Uterus (tissue), 4 donors: Measurements from ENCODE around the gene TGFB1I1. TPM values are rescaled to one million over a fixed set of nuclear protein-coding genes. Genes with fewer than 3 reads are reported as not detected.
A peak's percentile ranks its signal among the peaks of the same experiment; 100 is the strongest.

Source experiments
- DNase-seq, 2 donors: peaks; one replicate each; pipeline ENCODE4 v3.0.0-alpha.2; 2019 to 2020
- H3K27ac ChIP-seq, 2 donors: fragments of 200-600 bp; sonication (generic); 1 replicate in 1 of 2; 2 replicates in 1 of 2; pipeline ENCODE4 v1.5.1; 2016 to 2018
- H3K27me3 ChIP-seq, 2 donors: fragments of 200-600 bp; sonication (generic); one replicate each; pipeline ENCODE4 v1.5.1; 2018 to 2019; ENCODE audit warnings: control low read depth in 1 of 2
- H3K36me3 ChIP-seq, 2 donors: fragments of 200-600 bp; sonication (generic); one replicate each; pipeline ENCODE4 v1.5.1; 2019; ENCODE audit warnings: control low read depth in 1 of 2
- H3K4me1 ChIP-seq, 2 donors: fragments of 200-600 bp; sonication (generic); one replicate each; pipeline ENCODE4 v1.5.1; 2018 to 2019; ENCODE audit warnings: control low read depth in 1 of 2
- H3K4me3 ChIP-seq, 2 donors: fragments of 200-600 bp; sonication (generic); 1 replicate in 1 of 2; 2 replicates in 1 of 2; pipeline ENCODE4 v1.5.1; 2018 to 2019; ENCODE audit warnings: mild to moderate bottlenecking in 1 of 2
- H3K9me3 ChIP-seq, 2 donors: fragments of 200-600 bp; sonication (generic); one replicate each; pipeline ENCODE4 v1.5.1; 2019; ENCODE audit warnings: control low read depth in 1 of 2
- CTCF ChIP-seq, 4 experiments: fragments of 200-600 bp in 2 of 4; fragments of 450-650 bp in 2 of 4; sonication (generic) in 2 of 4; IDR thresholded peaks; one replicate each; pipeline ENCODE4 v1.5.1; 2016 to 2019; ENCODE audit warnings: antibody characterized with exemption in 4 of 4, mild to moderate bottlenecking in 2 of 4, moderate library complexity in 1 of 4
- POLR2A ChIP-seq, 2 donors: fragments of 450-650 bp; IDR thresholded peaks; one replicate each; pipeline ENCODE4 v1.6.1; 2016; ENCODE audit warnings: antibody characterized with exemption in 2 of 2, mild to moderate bottlenecking in 1 of 2, moderate library complexity in 1 of 2
- intact Hi-C: fragments of 100-400 bp; cut with DNase I; formaldehyde crosslinking; loops from one replicate; pipeline ENCODE4 v1.15.1; 2023; ENCODE audit warnings: low total_unique reads
- total RNA-seq, 4 donors: library from RNA; depleted of rRNA in 3 of 4; stranded (reverse); fragments of >200 nt in 3 of 4; gene quantifications; one replicate each; pipeline versions ENCODE4 v1.1.0 to v1.2.4, GENCODE V29; 2014 to 2023
- donor health status: DM: yes; HTN: yes; CAD: no.

Gene TGFB1I1
- total RNA-seq, 4 donors from 2014 or later: 61.1 to 336 (median 107) TPM

GRCh38 chr16:31487720-31488467, 15.9 kb downstream of the TGFB1I1 start:
- Histone ChIP-seq H3K36me3 (no peaks in the 10 kb centered on the region), H3K27me3 (no peaks in the 10 kb centered on the region), H3K4me3 (peak overlapping the region; percentile 35 to 51), H3K4me1 (peaks cover 0 to 20% of the 10 kb centered on the region in 2 donors), H3K27ac (no peak overlapping the region), H3K9me3 (no peaks in the 10 kb centered on the region)
- intact Hi-C loops: no loop called here
- TF ChIP-seq CTCF (IDR thresholded peaks at IDR 0.05) (no peak), POLR2A (IDR thresholded peaks at IDR 0.05) (no peak)
- peak in 1 of 2 donors; percentile 56 for DNase-seq

- intact Hi-C loops: no loop called here
Observed at GRCh38 chr16:31488468-31489297, 16.7 kb downstream of the TGFB1I1 start.

GRCh38 chr16:31489298-31489564, 17.3 kb downstream of the TGFB1I1 start:
- intact Hi-C loops: no loop called here
- H3K9me3 ChIP-seq: no peaks in the 10 kb centered on the region
- H3K4me1 ChIP-seq: peaks cover 0 to 20% of the 10 kb centered on the region in 2 donors
- no peak for DNase-seq
- no peak for TF ChIP-seq CTCF (IDR thresholded peaks at IDR 0.05)
- no peak for TF ChIP-seq POLR2A (IDR thresholded peaks at IDR 0.05)
- H3K4me3 ChIP-seq: no peak overlapping the region
- no peaks in the 10 kb centered on the region for H3K36me3 ChIP-seq
- H3K27me3 ChIP-seq: no peaks in the 10 kb centered on the region
- no peak overlapping the region for H3K27ac ChIP-seq

More at GRCh38 chr16:31488468-31489297, 16.7 kb downstream of the TGFB1I1 start:
- H3K9me3 ChIP-seq: no peaks in the 10 kb centered on the region
- peak overlapping the region in 1 of 2 donors; percentile 51 for H3K4me3 ChIP-seq
- H3K4me1 ChIP-seq: peaks cover 0 to 20% of the 10 kb centered on the region in 2 donors
- no peaks in the 10 kb centered on the region for H3K27me3 ChIP-seq
- H3K36me3 ChIP-seq: no peaks in the 10 kb centered on the region
- H3K27ac ChIP-seq: no peak overlapping the region
- no peak for DNase-seq
- TF ChIP-seq CTCF (IDR thresholded peaks at IDR 0.05): no peak

GRCh38 chr16:31489616-31490584, 17.9 kb downstream of the TGFB1I1 start:
- intact Hi-C loops: no loop called here
- Histone ChIP-seq H3K9me3 (no peaks in the 10 kb centered on the region), H3K27ac (no peak overlapping the region), H3K4me3 (no peak overlapping the region), H3K27me3 (no peaks in the 10 kb centered on the region), H3K4me1 (peaks cover 0 to 20% of the 10 kb centered on the region in 2 donors), H3K36me3 (no peaks in the 10 kb centered on the region)
- TF ChIP-seq CTCF (IDR thresholded peaks at IDR 0.05): no peak
- TF ChIP-seq POLR2A (IDR thresholded peaks at IDR 0.05): no peak
- no peak for DNase-seq
